Peyer's patch (tissue), 4 donors: ENCODE results near the gene PDP2. TPM values are rescaled to one million over a fixed set of nuclear protein-coding genes. Genes with fewer than 3 reads are reported as not detected.

Experiments
- DNase-seq, 3 donors: peaks; one replicate each; pipeline ENCODE4 v3.0.0-alpha.2; 2017 to 2019
- H3K27ac ChIP-seq, 4 donors: fragments of 200-600 bp; sonication (generic); one replicate each; pipeline ENCODE4 v1.5.1; 2016 to 2019
- H3K27me3 ChIP-seq, 2 donors: fragments of 200-600 bp; sonication (generic); one replicate each; pipeline ENCODE4 v1.5.1; 2019
- H3K36me3 ChIP-seq, 3 donors: fragments of 200-600 bp; sonication (generic); one replicate each; pipeline ENCODE4 v1.5.1; 2016 to 2019
- H3K4me1 ChIP-seq, 4 donors: fragments of 200-600 bp; sonication (generic); one replicate each; pipeline ENCODE4 v1.5.1; 2016 to 2019
- H3K4me3 ChIP-seq, 4 donors: fragments of 200-600 bp; sonication (generic); 1 replicate in 3 of 4; 2 replicates in 1 of 4; pipeline ENCODE4 v1.5.1; 2016 to 2019; ENCODE audit warnings: mild to moderate bottlenecking in 1 of 4
- H3K9me3 ChIP-seq, 4 donors: fragments of 200-600 bp; sonication (generic); one replicate each; pipeline ENCODE4 v1.5.1; 2016 to 2019; ENCODE audit warnings: mild to moderate bottlenecking in 1 of 4
- CTCF ChIP-seq, 6 experiments: fragments of 450-650 bp in 4 of 6; fragments of 200-600 bp in 2 of 6; sonication (generic) in 1 of 6; IDR thresholded peaks; one replicate each; pipeline ENCODE4 v1.5.1; 2017 to 2019; ENCODE audit warnings: antibody characterized with exemption in 6 of 6, mild to moderate bottlenecking in 3 of 6, moderate library complexity in 1 of 6
- POLR2A ChIP-seq, 2 donors: fragments of 450-650 bp; IDR thresholded peaks; one replicate each; pipeline ENCODE4 v1.5.1; 2017; ENCODE audit warnings: antibody characterized with exemption in 2 of 2, mild to moderate bottlenecking in 2 of 2, moderate library complexity in 2 of 2
- total RNA-seq, 4 donors: library from RNA; depleted of rRNA; stranded (reverse); fragments of >200 nt; gene quantifications; one replicate each; pipeline ENCODE4 v1.1.0, GENCODE V29; 2016

PDP2 gene
- total RNA-seq, 4 donors from 2014 or later: 12.1 to 27.9 (median 15.3) TPM

GRCh38 chr16:66891360-66891759 lies 11.0 kb downstream of the PDP2 start:
- Histone ChIP-seq H3K4me3 (no peak overlapping the region), H3K36me3 (peaks cover 0 to 5% (median 0%) of the 10 kb centered on the region in 3 donors), H3K27ac (no peak overlapping the region), H3K9me3 (no peaks in the 10 kb centered on the region), H3K27me3 (no peaks in the 10 kb centered on the region), H3K4me1 (peaks cover 3 to 11% (median 4%) of the 10 kb centered on the region in 4 donors)
- TF ChIP-seq POLR2A (IDR thresholded peaks at IDR 0.05): no peak
- no peak for TF ChIP-seq CTCF (IDR thresholded peaks at IDR 0.05)
- no peak for DNase-seq

- Histone ChIP-seq H3K36me3 (peaks cover 0 to 3% (median 0%) of the 10 kb centered on the region in 3 donors), H3K27me3 (no peaks in the 10 kb centered on the region), H3K4me1 (peaks cover 3 to 13% (median 4%) of the 10 kb centered on the region in 4 donors), H3K4me3 (no peak overlapping the region), H3K27ac (no peak overlapping the region), H3K9me3 (no peaks in the 10 kb centered on the region)
- TF ChIP-seq CTCF (IDR thresholded peaks at IDR 0.05) (no peak), POLR2A (IDR thresholded peaks at IDR 0.05) (no peak)
- DNase-seq: no peak
Measured at GRCh38 chr16:66891797-66892196, 11.5 kb downstream of the PDP2 start.

- Histone ChIP-seq H3K27ac (no peak overlapping the region), H3K36me3 (no peaks in the 10 kb centered on the region), H3K4me3 (no peak overlapping the region), H3K4me1 (peaks cover 3 to 20% (median 4%) of the 10 kb centered on the region in 4 donors), H3K9me3 (no peaks in the 10 kb centered on the region), H3K27me3 (no peaks in the 10 kb centered on the region)
- no peak for TF ChIP-seq CTCF (IDR thresholded peaks at IDR 0.05)
- no peak for TF ChIP-seq POLR2A (IDR thresholded peaks at IDR 0.05)
- no peak for DNase-seq
Measured at GRCh38 chr16:66894055-66894454, 13.7 kb downstream of the PDP2 start.

GRCh38 chr16:66894948-66895688 lies 14.8 kb downstream of the PDP2 start:
- DNase-seq: peak; percentile 30 to 87 (median 75)
- Histone ChIP-seq H3K27ac (peak overlapping the region in 3 of 4 donors; percentile 54 to 82 (median 71)), H3K4me3 (no peak overlapping the region), H3K36me3 (no peaks in the 10 kb centered on the region), H3K9me3 (no peaks in the 10 kb centered on the region), H3K27me3 (no peaks in the 10 kb centered on the region), H3K4me1 (peaks cover 3 to 31% (median 10%) of the 10 kb centered on the region in 4 donors)
- TF ChIP-seq POLR2A (IDR thresholded peaks at IDR 0.05): no peak
- peak in 5 of 6 experiments; percentile 16 to 96 (median 89) for TF ChIP-seq CTCF (IDR thresholded peaks at IDR 0.05)

GRCh38 chr16:66895689-66895979 lies 15.3 kb downstream of the PDP2 start:
- Histone ChIP-seq H3K36me3 (no peaks in the 10 kb centered on the region), H3K4me1 (peaks cover 3 to 36% (median 11%) of the 10 kb centered on the region in 4 donors), H3K27ac (peak overlapping the region in 3 of 4 donors; percentile 54 to 82 (median 71)), H3K27me3 (no peaks in the 10 kb centered on the region), H3K9me3 (no peaks in the 10 kb centered on the region), H3K4me3 (no peak overlapping the region)
- no peak for DNase-seq
- no peak for TF ChIP-seq CTCF (IDR thresholded peaks at IDR 0.05)
- TF ChIP-seq POLR2A (IDR thresholded peaks at IDR 0.05): no peak
